Measurements from ENCODE around the gene BIVM.
A peak's percentile ranks its signal among the peaks of the same experiment; 100 is the strongest.

The BIVM gene

GRCh38 chr13:102845630-102846260 is 46.8 kb downstream of the BIVM start, which contains the start of gene ERCC5:
TSS of gene ERCC5 (plus strand) at chr13:102846032. CDS start at chr13:102846267, 235 bp downstream.
- DNase-seq, result peak; percentile 95

- peak; percentile 43 for DNase-seq
These were observed 47.5 kb downstream of the BIVM start for GRCh38 chr13:102846261-102847015.

DNA sequence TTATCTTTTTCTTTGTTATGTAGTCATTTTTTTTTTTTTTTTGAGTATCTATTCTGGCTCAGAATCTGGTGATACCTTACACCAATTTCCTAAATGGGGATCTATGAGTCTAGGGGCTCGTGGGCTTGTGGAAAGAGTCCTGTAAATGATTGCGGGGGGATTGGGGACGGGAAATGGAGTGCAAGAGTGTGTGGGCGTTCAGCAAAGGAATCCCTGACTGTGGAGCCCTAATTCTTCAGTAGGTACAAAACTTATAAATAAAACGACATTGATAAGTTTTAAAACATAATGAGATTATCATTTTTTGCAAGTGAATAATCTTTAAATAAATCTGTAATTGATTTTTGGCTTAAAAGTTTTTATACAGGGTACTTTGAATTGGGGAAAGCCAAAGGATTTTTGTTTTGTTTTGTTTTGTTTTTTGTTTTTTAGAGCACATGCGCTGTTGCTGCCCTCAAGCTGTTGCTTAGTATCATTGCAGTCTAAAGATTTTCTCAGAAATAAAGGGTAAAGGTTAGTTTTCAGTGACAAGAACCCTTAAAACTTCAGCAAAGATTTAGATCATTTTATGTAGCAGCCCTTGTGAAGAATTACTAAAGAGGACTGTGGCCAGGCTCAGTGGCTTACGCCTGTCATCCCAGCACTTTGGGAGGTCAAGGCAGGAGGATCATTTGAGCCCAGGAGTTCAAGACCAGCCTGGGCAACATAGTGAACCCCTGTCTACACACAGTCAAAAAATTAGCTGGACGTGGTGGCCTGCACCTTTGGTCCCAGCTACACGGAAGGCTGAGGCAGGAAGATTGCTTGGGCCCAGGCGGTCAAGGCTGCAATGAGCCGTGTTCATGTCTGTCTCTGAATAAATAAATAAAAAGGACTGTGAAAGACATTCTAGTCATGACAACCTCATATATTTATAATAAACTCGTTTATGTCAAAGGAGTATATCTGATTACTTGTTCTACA is 48.6 kb downstream of the BIVM start:
- DNase-seq, result peak; percentile 31

DNA sequence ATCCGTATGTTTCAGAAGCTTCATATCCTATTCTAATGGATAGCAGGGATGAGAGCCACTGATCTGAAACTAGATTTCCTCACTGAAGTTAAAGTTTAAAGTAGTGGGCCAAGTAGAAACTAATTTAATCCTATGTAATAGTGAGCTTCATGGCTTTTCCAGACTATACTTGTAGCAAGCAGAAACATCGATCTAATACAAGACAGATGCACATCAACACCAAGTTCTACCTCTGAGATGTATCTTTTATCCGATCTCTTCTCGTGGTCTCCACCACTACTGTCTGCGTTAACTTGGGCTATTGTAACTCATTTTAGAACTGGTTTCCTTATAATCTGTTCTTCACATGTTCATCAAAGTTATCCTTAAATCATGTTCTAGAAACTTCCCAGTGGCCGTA is 50.0 kb downstream of the BIVM start:
- DNase-seq, result no peak

DNA sequence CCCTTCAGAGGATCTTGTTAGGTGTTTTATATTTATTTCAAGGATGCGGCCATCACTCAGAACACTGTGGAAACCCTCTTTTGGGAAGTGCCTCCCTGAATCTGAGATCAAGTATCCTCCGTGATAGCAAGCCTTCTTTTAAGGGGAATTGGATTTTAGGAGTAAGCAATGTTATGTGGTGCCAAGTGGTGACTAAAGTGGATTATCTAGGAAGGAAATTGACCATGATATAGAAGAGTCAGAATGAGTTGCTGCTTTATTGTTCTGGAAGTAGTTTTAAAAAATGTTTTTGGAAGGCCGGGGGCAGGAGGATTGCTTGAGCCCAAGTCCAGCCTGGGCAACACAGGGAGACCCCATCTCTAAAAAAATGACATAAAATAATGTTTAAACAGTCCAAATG is 53.6 kb downstream of the BIVM start:
- DNase-seq, result no peak

DNA sequence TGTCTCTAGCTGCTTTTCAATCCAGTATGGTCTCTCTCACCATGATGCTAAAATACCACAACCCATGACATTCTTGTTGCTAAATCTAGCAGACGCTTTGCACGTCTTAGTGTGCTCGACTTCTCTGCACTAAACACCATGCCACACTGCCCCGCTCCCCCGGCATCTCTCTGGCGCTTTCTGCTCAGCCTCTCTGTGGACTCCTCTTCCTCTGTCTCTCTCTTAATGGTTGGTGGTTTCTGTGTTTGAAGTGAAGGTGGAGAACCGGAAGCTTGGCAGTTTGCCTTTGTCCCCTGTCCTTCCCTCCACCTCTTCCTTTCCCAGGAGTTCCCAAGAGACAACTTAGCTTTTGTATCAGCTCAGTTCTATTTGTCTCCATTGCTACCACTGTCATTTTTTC is 55.8 kb downstream of the BIVM start:
- DNase-seq, result no peak

DNA sequence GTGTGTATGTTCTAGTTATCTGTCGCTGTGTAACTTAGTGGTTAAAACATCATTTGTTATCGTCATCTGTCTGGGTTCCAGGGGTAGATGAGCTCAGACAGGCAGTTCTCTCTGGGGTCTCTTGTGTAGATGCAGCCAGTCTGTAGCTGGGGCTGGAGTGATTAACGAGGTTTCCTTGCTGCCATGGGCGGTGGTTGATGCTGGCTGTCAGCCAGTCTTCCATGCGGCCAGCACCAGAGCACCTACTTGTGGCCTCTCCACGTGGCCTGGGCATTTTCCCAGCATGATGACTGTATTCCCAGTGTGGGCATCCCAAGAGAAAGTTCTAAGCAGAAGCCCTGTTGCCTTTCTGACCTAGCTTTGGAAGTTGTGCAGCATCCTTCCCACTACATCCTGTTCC is 57.6 kb downstream of the BIVM start:
- no peak for DNase-seq

GRCh38 chr13:102862624-102863210 is 63.8 kb downstream of the BIVM start:
- DNase-seq, result no peak

DNA sequence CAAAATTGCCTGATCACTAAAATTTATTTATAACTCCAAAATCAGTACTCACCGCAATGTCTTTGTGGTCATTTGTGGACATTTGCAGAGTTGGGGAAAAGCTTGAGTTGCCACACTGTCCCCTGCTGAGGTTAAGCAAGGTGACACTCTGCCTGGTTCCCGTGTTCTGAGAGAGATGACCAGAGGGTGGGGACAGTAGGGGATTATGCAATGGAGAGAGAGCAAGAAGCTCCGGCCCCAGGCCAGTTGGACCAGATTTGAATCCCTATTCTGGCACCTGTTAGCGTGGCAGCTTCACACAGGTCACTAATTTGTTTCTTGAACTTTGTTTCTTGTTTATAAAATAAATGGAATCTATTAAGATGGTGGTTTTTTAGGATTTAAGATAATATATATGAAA is 64.7 kb downstream of the BIVM start:
- DNase-seq, result no peak

- DNase-seq, result no peak
These were observed 69.5 kb downstream of the BIVM start for GRCh38 chr13:102868366-102868936.

- DNase-seq, result no peak
These were observed 71.2 kb downstream of the BIVM start for GRCh38 chr13:102869948-102870676.

DNA sequence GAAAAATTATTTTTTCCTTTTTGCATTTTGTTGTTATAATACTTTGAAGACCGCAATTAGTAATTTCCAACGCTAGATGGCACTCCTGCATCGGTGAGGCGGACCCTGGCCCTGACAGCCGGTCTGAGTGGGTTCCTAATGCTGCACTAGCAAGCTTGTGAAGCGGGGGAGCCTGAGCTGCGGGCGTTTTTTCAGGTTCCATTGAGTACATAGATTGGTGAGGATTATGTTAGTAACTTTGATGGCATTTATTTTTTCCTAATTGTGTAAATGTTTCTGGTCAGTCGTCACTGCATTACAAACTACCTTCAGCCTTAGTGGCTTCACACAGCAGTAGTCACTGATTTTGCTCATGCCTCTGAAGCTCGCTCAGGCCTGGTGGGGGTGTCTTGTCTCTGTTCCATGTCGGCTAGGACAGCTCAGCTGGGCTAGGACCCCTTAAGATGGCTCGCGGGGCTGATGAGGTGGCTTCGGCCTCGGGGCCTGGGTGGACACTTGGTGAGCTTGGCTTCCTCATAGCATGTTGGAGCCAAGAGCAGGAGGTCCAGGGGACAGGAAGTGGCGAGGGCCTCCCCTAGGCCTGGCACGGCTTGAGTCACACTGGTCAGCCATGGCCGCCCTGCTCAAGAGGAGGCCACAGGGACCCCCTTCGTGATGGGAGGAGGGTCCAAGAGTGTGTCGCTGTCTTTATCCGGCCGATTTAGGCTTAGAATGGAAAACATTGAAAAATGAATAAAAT is 71.9 kb downstream of the BIVM start:
- peak; percentile 58 for DNase-seq

DNA sequence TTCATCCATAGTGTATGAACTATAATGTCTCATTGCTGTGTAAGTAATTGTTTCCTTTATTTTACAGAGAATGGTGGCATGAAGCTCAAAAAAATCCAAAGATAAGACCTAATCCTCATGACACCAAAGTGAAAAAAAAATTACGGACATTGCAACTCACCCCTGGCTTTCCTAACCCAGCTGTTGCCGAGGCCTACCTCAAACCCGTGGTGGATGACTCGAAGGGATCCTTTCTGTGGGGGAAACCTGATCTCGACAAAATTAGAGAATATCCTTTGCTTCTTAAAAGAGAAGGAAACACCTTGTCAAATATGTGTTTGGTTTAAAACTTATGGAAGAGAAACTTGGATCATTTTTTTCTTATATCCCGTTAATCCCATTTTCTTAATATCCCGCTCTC is 73.2 kb downstream of the BIVM start:
- DNase-seq, result no peak

GRCh38 chr13:102872531-102872930 is 73.6 kb downstream of the BIVM start:
- no peak for DNase-seq

DNA sequence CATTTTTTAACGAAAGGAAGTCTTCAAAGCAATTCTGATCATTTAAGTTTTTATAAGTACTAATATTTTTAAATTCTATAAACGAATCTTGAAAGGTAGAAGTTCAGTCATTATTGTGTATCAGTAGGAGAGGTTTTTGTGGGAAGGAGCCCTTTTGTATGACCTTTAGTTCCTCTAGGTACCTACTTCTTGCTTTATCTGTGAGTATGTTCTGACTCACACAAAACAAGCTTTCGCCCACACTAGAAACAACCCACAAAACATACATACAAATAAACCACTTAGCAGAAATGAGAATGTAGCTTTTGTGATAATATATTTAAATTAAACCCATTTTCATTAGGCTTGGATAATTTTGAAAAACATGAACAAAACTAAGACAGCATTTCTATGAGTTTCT is 74.7 kb downstream of the BIVM start:
- DNase-seq, result no peak

GRCh38 chr13:102875256-102875655 is 76.3 kb downstream of the BIVM start:
- no peak for DNase-seq

DNA sequence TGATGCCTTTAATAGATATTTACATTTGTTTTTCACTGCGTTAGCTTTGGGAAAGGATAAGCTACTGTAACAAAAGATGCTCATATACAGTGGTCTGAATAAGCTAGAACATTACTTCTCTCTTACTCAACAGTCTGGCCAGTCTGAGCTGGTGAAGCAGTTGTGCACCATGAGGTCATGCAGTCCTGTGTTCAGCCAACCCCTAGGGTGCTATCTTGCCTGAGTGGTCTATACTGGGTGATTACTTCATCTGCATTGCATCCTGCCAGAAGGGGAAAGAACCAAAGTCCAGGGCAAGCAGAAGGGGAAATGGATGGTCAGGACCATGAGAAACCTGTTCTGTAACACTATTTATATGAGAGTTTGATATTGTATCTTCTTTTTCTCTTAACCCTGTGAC is 78.4 kb downstream of the BIVM start:
- DNase-seq, result no peak

- DNase-seq, result no peak
These were observed 79.6 kb downstream of the BIVM start for GRCh38 chr13:102878481-102878880.

DNA sequence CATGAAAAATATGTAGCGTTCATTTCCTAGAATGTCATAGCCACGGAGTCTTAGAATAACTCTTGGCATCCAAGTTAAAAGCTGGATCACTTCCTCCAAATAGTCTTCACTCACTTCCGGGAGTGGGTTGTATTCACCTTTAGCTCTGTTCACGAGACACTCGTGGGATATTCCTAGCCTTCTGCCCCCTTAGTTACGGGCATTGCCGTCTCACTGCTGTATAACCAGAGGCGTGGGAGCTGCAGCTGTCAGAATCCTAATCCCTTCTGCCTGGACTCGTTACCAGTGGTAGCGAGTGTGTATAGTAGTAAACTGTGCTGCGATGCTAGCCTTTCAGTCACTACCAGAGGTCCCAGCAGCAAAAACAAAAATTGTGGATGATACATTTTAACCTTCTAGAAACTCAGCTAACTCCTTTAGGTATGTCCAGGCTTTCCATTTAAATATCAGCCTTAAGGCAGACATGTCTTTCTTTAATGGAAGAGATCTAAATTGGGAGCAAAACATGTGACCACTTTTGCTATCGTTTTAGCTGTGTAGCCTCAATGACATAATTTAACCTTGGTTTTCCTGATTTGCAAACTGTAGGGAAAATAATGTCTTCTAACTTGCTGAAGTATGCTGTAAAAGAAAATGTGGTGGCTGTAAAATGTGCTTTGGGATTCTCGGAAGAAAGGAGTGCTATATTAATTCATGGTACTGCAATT is 81.0 kb downstream of the BIVM start:
- no peak for DNase-seq
